HG02870 (cell line): ENCODE measurements around the gene CD46.

Experiments
- ATAC-seq: cut with Tn5 transposase; IDR thresholded peaks from one replicate; pipeline ENCODE4 v1.9.1; 2021; ENCODE audit warnings: mild to moderate bottlenecking, moderate library complexity; ENCODE audit not compliant: unreplicated experiment

Gene CD46

DNA sequence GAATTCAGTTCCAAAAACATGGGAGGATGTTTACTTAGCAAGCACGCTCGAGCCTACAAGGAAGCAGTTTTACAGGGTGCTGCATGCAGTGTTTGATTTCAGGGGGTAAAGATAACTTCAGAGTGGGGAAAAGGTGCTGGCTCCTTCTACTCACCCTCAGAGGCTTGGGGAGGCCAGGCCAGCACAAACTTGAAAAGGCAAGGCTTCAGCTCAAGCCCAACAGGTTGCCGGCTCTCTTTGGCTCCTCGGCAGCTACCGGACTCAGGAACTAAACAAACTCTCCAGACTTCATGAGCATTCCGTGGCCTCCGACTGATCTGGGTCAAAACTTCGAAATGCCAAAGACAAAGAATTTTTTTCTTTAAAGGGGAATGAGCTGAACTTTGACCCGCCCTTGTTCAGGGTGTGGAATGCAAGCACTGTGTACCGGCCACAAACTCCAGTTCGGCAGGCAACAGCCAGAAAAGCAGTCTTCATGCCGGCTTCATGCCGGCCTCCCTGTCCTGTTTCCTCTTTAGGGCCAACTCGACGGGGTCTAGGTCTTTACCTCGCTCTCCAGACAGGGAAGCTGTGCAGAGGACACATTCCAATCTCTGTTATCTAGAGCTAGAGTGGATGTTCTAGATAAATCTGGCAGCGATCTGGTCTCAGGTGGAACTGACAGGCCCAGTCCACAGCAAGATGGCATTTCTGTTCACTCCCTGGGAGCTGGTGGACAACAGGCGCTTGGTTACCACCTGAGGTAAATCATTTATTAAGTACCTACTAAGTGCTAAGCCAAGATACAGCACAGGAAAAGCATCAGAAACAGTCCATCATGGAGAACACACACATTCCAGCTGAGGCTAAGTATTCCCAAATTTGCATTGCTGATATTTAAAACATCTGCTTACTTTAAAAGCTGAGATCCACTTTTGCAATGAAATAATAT is 75.0 kb downstream of the CD46 start:
- no peak for ATAC-seq

DNA sequence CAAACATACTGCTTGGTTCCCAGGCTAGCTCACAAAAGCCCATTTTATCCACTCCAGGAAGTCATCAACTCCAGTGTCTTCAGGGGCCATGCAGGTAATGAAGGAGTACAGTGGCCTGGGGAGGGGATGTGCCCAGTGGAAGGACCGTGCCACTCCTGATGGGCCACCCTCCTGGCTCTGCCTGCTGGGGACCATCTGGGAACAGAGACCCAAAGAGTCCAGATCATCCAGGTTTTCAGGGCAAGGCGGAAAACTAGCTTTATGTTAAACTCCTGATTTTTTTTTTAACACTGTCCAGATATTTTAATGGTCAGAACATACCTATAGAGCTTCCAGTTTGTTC is 75.6 kb downstream of the CD46 start:
- ATAC-seq: no peak

DNA sequence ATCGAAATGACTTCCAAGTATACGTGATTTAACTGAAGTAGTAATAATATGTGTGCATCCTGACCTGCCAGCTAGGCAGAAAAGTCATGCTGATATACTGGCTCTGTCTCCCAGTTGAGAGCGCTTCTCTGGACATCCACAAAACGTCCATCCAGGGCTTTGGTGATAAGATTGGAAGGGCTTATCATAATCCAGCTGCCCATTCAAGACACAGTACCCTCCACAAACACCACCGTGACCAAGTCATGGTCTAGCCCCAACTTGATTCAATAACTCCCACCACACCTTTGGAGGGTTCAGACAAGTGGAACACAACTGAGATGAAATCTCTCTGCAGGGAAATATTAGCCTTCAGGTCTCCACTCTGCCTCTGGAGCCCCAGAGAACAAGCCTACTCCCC is 76.2 kb downstream of the CD46 start:
- no peak for ATAC-seq

DNA sequence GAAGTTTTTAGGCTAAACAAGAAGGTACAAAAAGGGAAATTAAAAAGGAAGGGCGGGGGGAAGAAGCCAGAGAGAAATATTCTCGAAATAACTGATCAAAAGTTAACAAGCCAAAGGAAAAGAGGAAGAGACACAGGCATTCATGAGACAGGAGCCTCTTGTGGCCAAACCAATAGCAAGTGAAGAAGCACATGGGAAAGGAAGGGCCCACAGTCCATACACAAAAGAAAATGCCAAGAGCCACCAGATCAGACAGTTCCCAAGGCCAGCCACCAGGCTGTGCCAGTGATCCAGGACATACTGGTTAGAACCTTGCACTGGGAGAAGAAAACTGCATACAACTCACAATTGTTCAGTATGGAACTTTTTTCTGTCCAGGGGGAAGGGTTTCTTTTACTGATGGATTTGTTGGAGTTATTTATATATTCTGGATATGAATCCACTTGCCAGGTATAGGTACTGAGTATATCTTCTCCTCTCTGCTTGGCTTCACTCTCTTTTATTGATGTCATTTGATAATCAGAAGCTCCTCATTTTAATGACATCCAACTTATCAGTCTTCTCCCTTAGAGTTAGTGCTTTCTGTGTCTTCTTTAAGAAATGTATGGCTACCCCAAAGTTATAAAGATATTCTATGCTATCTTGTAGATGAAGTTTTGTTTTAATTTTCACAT is 76.8 kb downstream of the CD46 start:
- peak; percentile 14 for ATAC-seq

DNA sequence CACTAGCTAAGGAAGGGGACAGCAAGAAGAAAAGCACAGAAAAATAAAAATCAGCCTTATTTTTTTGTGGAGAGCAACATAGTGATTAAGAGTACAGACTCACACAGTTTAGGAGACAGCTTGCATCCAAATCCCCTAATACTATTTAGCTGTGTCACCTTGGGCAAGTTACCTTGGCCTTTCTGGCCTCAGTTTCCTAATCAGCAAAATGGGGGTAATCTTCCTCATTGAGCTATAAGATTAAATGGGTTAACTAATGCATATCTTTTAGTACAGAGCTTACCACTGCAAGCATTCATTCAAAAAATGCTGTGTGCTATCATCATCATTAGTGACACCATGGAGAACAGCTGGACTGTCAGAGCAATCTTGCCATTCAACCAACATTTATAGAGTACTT is 77.7 kb downstream of the CD46 start:
- ATAC-seq: no peak

DNA sequence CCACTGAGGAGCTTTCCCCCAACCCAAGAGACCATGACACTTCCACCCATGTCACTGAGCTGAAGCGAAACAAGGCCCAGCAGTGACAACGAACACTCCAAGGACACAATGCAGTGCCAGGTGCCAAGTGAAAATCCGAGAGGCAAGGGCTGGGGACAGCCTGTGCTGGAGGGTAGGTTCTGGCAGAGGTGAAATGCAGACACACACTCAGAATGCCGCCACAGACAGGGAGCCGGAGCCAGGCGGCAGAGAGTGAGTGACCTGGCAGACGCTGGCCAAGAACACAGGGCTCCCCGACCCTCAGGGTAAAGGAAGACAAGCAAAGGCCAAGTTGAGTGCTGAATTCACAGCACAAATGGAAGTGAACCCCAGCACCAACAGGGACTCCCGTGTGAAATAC is 78.9 kb downstream of the CD46 start:
- no peak for ATAC-seq

DNA sequence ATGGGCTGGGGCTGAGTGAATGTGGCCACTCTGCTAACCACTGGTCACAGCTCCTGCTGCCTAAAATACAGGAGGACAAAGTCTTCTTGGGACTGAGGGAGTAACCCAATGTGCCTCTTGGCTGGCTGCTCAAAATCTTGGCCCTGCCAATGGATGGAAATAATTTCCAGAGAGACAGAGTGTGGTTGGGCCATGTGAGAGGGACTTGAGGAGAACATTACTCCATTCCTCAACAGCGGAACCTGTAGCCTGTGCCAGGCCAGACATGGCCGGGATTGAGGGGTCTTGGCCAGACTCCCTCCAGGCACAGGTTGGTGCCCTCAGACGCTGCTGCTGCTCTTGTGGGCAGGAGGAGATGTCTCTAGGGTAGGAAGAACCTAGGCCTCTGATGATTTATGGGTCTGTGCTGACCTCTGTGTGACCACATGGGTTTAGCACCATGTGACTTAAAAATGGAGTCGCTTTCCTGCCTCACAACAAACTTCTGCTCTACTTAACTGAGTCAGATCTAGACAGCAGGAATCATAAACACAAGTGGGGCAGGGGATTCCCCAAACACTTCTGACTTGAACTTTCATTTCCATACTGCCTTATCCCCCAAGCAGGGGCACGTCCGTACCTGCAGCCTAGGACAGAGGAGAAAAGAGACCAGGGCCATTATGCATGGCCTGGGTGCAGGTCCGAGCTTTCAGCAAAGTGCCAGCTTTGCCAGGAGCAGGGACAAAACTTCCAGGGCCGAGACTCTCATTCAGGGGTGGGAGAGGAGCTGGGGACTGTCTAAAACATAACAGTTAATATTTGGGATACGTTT is 79.9 kb downstream of the CD46 start:
- ATAC-seq: peak; percentile 85

DNA sequence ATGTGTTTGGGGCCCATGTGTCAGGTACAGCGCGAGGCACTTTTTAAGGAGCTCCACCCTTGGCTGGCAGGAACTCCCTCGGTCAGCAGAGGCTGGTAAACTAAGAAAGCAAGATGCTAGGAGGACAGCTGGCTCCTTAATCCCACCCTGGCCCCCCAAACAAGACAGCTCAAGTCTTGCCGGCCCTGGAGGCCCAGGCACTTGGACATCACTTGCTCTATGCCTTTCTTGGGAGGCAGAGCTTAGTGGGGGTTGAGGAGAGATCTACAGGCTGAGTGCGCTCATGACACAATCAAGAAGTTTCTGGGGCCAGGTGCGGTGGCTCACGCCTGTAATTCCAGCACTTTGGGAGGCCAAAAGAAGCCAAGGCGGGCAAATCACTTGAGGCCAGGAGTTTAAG is 80.9 kb downstream of the CD46 start:
- ATAC-seq: no peak

DNA sequence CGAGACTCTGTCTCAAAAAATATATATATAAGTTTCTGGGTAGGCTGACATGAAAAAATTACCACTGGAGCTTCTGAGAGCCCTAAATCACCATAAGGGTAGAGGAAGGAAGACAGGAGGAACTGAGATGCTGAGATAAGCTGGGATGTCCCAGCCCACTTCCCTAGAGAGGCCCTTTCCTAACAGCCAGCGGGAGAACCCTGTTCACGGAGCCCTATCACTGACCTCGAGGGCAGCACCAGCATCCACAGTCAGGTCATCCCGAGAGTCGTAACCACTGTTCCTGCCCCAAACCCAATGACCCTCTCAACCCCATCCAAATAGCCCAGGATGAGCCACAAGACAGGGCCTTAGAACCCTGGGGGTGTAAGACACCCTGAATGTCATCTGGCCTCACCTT is 81.5 kb downstream of the CD46 start:
- ATAC-seq: no peak

DNA sequence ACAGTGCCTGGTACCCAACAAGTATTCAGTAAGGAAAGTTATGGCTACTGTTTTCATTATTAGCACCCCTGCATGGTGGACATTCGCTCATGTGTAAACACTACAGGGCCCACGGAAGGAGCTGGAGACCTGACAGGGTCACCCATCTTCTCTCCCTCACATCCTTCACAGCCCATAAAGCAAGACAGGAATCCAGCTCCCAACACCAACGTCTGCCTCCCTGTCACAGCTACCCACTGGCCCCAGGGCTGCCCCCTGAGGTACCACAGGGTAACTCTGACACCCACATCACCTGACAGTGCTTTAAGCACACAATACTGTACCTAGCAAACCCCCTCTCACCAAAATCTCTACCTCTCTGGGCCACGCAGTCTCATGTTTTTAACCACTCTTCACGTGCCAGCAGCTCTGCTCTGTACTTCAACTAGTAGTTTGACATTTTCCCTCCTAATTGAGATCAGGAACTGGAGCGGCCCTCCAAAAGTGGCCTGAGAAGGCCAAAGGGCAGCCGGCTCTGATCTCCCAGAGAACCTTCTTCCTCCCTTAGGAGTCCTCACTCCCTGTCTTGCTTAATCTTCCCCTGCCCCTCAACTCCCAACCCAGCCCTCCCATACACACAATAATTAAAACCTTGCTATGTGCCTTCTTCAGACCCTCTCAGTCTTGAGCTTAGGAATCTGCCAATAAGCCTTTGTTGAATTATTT is 82.3 kb downstream of the CD46 start:
- ATAC-seq: no peak

DNA sequence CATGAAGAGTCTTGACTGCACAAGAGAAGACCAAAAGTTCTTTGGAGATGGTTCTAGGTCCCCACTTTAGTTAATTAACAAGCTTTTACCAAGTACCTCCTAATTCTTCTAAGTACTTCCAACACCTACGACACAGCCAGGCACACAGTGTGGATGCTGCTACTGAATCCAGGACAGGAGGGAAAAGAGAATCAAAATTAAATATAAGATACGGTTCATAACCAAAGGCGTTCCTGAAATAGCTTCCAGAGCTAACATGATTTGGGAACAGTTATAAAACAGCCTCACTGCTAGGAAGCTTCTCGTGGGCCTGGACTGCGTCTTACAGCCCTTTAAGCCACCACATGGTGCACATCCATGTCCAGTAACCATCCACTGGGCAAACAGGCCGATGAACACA is 84.1 kb downstream of the CD46 start:
- no peak for ATAC-seq

DNA sequence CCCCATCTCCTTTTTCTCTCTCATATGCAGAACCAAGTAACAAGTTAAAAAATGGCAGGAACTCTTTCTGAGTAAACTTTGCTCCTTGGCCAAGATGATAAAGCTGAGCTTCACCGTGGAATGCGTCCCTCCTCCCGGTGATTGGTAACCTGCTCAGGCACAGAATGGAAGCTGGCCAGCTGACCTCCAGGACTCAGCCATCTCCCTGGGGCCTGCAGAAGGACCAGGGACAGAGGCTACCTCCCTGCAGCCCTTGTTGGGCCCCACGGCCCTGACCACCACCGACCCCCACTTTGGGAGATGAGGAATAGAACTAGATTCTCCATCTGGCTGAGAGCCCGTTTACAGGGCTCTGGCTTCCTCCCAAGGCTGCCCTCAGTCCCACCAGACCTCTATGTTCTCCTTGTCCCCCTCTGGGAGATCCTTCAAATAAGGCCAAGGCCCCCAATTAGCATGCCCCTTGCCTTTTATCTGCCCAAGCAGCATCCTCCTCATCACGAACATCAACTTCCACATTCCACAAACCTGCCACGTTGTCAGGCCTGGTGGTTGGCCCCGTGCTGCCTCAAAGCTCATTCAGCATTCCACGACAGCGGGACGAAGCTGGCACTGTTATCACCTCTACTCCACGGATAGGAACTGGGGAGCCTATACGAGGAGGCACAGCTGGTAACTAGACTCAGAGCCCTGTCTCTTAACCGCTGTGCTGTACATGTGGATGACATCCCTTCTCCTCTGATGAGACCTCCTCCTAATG is 84.9 kb downstream of the CD46 start:
- no peak for ATAC-seq

DNA sequence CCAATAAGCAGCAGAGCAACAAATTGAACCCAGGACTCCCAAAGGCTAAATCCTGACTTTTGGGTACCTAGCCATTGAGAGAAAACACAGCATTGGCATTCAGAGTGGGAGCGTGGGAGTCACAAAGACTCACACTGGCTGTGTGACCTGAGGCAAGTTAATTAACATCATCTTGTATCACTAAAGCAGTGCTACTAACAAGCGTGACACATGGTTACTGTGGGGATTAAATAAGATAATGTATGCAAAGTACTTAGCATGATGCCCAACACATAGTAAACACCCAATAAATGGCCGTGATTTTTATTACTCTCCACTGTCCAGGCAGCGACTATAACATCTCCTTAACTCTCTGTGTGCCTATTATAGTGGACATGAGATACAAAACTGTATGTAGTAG is 85.8 kb downstream of the CD46 start:
- no peak for ATAC-seq

DNA sequence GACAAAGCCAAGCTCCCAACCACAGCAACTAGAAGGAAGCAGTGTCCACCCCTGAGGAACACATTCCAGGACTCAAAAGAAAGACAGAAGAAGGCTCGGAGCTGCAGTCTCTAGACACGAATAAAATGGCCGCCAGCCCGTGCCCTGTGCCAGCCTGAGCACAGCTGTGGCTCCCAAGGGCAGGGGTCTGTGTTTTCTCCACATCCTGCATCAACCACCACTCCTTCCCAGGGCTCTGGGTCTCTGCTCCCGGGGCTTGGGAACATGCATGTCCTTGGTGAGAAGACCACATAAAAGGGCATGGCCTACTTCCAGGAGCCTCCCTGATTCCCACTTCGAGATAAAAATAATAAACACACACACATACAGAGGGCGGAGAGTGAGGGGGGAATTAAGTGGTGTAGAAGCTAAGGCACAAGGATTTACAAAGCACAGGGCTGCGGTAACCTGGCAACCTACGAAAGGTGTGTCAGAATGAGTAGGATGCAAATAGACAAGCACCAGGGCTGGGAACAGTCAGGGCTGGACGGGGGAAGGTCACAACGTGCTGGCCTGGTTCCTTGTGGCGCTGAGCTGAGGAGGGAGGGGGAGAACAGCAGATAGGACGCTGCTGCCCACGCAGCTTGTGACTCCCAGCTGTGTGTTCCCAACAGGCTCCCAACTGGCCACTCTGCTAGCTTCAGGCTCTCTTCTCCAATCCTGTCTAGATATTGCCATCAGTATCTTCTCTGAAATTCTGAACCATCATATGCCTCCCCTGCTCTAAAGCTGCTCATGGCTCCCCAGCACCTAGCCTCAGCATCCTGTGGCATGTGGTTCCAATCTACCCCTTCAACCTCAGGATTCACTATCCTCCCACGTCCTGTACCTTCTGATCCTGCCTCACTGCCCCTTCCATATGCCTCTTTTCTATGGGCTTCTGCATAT is 86.6 kb downstream of the CD46 start:
- no peak for ATAC-seq

DNA sequence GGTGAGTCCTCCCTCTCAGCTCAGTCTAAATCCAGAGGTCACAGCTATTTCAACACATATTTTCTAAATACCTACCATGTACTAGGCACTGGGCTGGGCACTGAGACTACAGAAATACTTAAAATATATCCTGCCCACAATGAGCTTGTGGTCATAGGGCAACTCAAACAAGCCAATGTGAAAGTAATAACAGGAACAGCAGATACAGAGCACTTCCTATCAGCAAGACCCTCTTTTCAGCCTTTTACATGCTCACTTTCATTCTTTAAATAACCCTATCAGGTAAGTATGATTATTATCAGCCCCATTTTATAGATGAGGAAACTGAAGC is 87.2 kb downstream of the CD46 start:
- ATAC-seq: no peak

DNA sequence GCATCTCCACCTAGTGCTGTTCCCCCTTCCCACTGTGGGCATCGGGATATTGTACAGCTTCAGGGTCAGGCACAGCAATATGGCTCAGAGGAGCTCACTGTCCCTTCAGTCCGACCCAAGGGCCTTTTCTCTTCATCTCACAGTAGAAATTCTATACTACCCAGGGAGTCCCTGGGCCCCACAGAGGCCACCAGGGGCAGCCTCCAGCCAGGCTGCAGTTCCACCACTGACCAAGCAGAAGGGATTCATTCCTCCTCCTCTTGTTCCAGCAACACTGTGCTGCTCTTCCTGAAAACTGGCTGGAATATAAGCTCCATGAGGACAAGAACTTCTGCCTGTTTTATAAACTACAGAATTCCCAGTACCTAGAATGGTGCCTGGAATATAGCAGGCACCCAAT is 88.5 kb downstream of the CD46 start:
- no peak for ATAC-seq

DNA sequence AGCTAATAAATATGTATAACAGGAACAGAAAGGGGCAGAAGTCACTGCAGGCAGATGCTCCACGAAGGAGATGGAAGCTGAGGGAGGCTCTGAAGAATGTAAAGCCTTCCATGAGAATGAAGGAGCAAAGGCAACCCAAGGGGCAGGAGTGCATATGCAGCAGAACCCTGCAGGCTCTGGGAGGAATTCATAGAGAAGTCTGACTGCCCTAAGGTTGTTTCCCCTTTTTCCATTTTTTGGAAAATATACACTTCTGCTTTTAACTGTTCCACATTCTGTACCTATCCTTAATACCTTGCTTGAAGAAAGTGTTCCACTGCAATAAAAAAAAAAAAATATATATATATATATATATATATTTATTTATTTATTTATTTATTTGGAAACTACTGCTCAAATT is 89.4 kb downstream of the CD46 start:
- ATAC-seq: no peak

DNA sequence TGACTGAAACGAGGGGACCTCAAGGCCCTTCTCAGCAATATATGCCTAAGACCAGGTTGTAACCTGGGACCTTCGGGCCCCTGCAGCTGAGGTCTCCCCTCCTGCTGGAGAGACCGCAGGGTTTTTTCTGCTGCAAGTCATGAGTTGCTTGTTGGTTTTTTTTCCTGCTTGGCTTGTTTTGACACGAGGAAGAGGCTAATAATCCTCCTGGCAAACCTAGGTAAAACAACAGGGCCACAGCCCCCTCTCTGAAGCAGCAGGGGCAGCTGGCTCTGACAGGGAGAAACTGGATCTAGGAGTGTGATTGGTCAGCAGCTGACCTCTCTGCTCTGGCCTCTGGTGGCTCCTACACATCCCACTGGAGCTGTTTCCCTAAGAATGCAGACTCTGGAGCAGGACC is 90.0 kb downstream of the CD46 start:
- ATAC-seq: no peak

DNA sequence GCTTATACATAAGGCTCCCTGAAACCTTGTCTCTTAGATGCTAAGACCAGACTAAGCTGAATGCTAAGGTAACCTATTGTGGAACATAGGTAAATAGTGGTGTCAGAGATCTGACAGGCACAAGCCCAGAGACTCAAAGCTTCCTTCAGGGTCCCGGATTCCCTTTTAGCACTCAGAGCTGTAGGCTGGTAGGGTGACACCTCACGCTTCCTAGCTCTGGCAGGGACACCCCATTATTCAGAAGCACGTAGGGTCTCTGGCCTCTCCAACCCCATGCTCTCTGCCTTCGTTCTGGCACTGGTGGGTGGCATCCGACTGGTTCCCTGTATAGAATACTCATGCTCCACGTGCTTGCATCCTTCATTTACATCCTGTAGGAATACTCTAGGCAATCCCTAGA is 90.7 kb downstream of the CD46 start:
- ATAC-seq: no peak
